GM21825 (cell line): ENCODE measurements around the gene THOP1.

ENCODE experiments used
- ATAC-seq: cut with Tn5 transposase; IDR thresholded peaks from one replicate; pipeline ENCODE4 v1.9.1; 2021; ENCODE audit warnings: mild to moderate bottlenecking, moderate library complexity; ENCODE audit not compliant: unreplicated experiment

The THOP1 gene

DNA sequence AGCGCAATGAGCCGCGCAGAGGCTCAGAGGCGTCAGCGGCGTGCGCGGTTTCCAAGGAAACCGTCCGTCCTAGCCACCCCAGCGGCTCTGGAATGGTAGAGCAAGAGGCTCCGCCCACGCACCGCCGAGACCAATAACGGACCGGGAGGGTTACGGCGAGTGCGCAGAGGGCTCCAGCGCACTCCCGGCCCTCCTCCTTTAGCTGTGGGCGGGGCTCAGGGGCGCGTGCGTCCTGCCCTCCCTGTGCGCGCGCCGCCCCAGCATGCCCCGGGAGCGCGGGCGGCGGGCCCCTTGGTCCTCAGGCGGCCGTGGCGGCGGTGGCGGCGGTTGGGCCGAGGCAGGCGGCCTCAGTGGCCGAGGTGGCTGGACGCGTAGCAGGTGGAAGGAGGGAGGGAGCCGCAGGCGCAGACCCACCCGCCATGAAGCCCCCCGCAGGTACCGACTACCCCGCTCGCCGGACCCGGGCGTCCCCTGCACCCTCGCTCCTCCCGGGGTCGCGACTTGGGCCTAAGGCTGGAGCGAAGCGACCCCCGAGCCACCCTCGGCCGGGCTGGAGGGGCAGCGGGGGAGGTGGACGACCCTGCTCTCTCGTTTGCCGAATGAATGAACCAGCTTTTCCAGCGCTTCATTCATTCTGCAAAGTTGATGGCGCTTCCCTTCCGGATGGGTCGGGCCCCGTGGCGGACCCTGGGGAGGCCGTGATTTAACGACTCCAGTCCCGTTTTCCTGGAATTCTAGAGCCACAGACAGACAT lies at the start of gene THOP1:
Gene THOP1 (plus strand): TSS at position 260 of the 754 bp plus-strand sequence. CDS start 160 bp downstream, at position 420.
- peak; percentile 58 for ATAC-seq

- no peak for ATAC-seq
Measured at GRCh38 chr19:2736550-2737190, 48.6 kb upstream of the THOP1 start.

DNA sequence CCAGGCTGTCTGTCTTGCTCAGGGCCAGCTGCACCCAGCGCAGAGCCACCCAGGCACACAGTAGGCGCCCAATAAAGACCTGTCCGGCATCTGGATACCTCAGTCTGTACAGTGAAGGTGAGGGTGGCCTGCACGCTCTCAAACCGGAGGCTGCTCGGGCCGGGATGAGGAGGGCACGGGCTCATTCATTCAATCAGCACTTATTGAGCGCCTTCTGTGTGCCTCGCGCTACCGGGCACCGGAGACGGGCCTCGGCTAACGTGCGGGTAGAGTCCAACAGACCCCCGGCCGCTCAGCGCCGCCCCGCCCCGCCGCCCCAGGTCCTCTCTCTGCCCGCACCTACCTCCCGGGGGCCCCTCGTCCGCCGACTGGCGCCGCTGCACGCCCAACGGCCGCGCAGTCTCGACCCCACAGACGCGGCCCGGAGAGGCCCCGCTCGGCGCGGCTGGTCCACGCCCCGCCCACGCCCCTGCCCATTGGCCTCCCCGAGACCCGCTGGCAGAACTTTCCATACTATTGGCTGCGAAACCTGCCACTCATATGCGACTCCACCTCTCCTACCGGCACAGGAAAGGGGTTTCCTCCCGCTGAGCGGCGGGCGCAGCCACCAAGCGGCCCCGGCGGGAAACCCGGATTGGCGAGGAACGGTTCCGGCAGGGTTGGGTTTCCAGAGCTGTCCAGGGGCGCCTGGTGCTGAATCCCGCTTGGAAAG lies 45.5 kb upstream of the THOP1 start, which contains the start of gene SLC39A3:
Gene SLC39A3 (minus strand): TSS at position 416 of the 712 bp plus-strand sequence. CDS start 2,760 bp downstream, outside the sequence.
- ATAC-seq: peak; percentile 91

- no peak for ATAC-seq
Measured at GRCh38 chr19:2740314-2740656, 45.0 kb upstream of the THOP1 start.

DNA sequence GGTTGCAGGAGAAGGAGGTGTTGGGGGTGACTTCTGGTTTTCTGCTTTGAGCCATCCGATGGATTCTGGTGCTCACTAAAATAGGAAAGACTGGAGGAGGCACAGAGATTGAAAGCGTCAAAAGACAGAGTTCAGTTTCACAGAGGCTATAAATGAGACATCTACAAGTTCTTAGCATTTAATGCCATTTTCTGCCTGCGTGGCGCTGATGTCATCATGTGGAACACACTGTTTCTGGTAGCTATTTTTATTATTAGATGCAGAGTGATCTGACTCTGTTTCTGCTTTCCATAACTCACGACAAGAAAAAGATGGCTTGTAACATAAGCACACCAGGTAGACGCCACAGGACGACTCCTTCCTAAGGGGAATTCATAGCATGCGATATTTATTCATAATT lies 42.2 kb upstream of the THOP1 start:
- ATAC-seq: no peak

DNA sequence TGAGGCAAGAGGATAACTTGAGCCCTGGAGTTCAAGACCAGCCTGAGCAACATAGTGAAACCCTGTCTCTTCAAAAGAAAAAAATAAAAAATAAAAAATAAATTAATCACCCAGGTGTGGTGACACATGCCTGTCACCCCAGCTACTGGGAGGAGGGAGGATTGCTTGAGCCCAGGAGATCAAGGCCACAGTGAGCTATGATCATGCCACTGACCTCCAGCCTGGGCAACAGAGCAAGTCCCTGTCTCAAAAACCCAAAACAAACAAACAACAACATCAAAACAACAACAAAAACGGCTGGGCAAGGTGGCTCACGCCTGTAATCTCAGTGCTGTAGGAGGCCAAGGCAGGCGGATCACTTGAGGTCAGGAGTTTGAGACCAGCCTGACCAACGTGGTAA lies 41.2 kb upstream of the THOP1 start:
- no peak for ATAC-seq

DNA sequence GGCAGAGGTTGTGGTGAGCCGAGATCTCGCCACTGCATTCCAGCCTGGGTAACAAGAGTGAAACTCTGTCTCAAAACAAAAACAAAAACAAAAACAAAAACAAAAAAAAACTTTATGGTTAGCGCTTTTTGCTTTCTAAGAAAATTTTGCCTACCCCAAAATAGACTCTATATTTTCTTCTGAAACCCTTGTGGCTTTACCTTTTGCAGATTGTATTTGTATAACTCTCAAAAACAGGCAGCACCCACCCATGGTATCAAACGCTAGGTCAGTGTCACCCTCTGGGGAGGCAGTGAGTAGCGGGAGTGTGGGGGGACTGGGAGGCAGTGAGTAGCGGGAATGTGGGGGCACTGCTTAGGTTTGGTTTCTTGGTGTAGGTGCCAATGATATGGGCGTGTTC lies 38.0 kb upstream of the THOP1 start:
- no peak for ATAC-seq

GRCh38 chr19:2750808-2751437 lies 34.4 kb upstream of the THOP1 start:
- no peak for ATAC-seq

GRCh38 chr19:2751438-2751830 lies 33.9 kb upstream of the THOP1 start:
- ATAC-seq: no peak

GRCh38 chr19:2754659-2755447 lies 30.4 kb upstream of the THOP1 start:
- ATAC-seq: no peak

DNA sequence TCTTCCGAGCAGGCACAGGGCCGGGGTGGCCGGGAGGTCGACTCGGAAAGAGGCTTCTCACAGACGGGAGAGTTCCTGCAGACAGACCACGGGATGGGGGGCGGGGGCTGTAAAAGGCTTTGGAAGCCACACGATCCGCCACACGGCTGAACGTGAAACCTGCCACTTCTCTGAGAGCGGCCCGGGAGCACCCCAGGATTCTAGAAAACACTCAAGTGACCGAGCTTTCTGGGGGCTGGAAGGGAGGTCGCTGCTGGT lies 29.9 kb upstream of the THOP1 start:
- ATAC-seq: no peak

DNA sequence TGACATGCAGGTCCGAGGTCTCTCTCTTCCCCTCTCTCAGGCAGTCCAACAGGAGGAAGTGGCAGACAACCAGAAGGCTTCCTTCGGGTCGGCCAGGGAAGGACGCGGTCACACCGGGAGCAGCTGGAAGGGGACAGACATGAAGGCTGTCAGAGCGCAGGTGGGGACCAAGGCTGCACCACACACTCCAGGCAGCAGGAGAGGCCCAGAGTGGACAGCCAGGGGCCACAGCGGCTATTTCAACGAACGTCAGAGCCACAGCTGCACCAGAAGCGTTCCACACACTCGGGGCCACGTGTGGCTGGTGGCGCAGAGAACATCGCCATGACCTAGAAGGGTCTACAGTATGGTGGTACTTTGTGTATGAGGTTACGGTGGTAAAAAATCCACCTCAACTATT lies 29.5 kb upstream of the THOP1 start:
- ATAC-seq: no peak

DNA sequence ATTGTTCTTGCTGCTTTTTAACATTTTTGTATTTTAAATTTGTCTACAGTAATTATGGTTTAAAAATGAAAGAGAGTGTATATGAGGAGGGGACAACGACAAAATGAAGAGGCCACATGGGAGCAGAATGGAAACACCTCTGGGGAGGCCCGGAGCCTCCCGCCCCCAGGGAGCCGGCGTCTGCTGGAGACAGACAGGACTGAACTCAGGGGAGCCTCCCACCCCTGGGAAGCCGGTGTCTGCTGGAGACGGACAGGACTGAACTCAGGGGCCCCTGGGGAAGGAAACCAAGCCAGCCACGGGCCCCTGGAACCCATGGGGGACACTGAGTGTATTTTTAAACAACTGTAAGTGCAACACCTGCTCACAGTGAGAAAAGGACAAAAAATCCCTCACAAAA lies 28.8 kb upstream of the THOP1 start:
- ATAC-seq: no peak

DNA sequence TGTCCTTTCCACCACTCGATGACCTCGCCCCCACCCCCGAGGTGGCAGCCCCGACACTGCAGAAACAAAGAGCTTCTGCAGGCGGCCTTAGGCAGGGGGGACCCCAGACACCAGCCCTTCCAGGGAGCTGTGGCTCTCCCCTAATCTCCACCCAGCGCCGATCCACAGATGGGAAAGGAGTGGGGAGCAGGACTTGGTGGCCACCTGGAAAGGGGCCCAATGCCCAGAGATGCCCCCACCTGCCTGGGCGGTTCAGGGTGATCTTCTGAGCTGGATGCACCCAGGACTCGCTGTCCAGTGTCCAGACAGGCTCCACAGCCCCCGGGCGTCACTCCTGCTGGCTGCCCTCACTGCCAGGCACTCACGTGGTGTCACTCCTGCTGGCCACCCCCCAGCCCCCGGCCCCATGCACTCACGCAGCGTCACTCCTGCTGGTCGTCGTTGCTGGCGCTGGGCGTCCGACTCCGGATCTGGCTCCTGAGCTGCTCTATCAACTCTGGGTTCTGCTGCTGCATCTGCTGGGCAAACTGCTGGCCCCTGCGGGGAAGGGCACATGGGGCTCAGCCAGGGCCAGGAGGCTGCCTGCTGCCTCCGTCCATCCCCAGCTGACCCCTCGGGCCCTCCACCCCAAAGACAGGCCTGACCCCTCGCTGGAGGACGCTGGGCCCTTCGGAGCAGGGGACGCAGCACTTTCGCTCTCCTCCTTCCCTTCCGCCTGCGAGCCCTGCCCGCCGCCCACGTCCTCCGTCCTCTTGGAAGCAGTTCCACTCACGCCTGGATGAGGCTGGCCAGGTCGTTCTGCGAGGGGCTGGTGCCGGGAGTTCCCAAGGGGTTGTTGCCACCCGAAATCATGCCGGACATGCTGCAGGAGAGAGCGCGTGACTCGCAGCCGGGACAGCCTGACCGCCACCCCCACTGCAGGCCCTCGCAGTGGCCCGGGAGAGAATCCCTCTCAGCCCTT lies 28.1 kb upstream of the THOP1 start:
- no peak for ATAC-seq

DNA sequence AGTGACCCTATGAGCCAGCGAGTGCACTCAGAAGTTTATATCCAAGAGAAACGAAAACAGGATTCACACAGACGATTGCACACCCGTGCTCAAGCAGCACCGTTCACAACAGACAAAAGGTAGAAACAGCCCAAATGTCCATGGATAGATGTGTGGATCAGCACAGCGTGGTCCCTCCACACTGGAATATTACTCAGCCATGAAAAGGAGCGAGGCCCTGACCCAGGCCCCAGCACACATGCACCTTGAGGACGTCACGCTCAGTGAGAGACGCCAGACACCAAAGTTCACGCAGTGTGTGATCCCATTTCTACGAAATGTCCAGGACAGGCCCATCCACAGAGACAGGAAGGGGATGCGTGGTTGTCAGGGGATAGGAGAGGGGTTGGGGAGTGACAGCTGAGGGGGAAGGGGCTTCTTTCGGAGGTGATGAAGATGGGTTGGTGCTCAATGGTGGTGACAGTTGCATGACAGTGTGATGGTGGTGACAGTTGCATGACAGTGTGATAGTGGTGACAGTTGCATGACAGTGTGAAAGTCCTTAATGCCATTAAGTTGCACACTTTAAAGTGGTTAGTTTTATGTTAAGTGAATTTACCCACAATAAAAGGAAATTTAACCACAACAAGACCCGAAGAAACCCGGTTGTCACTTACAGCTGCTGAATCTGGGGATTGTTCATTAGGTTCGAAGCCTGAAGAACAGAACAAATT lies 26.5 kb upstream of the THOP1 start:
- ATAC-seq: no peak

- ATAC-seq: no peak
Measured at GRCh38 chr19:2759362-2759761, 25.9 kb upstream of the THOP1 start.

DNA sequence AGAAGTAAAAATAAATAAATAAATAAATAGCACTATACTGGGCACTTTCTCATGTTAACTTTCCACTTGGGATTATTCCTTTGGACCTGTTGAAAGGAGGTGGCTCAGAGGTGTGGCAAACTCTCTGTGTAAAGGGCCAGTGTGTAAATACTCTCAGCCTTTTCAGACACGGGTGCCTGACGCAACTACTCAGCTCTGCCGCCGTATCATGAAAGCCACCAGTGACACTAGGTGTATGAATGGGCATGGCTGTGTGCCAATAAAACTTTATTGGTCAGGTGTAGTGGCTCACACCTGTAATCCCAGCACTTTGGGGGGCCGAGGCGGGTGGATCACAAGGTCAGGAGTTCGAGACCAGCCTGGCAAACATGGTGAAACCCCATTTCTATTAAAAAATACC lies 25.3 kb upstream of the THOP1 start:
- no peak for ATAC-seq

- ATAC-seq: no peak
Measured at GRCh38 chr19:2761309-2761677, 24.0 kb upstream of the THOP1 start.
